NCI-H2029 treated with DMSO at 0.1 percent for 48 hours (cell line): ENCODE results near the gene GUCY1B1.

ENCODE experiments used
- DNase-seq: peaks from one replicate; lab custom pipeline; 2025; lab: John Stamatoyannopoulos, UW

The GUCY1B1 gene

DNA sequence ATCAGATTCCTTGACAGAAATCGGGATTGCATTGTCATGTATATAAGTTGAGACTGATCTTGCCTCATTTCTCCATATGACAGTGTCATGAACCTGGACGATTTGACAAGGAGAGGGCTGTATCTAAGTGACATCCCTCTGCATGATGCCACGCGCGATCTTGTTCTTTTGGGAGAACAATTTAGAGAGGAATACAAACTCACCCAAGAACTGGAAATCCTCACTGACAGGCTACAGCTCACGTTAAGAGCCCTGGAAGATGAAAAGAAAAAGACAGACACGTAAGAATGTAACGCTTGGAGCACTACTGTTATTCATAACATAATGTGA is 40.9 kb downstream of the GUCY1B1 start:
- no peak for DNase-seq

- no peak for DNase-seq
Observed at GRCh38 chr4:155800685-155801343, 42.0 kb downstream of the GUCY1B1 start.

- DNase-seq = no peak
Observed at GRCh38 chr4:155802190-155802959, 43.6 kb downstream of the GUCY1B1 start.

DNA sequence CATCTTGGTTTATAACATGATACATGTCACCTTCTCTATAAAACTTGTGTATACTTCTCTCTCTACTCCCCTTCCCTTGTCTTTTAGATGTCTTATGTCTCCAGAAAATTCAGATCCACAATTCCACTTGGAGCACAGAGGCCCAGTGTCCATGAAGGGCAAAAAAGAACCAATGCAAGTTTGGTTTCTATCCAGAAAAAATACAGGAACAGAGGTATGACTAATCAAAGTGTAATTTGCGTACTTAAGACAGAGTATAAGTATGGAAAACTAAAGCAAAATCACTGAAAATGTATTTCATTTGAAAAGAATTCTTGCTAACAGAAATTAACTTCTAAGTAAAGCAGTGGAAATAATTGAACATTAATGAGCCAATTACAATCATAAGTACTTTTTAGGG is 46.2 kb downstream of the GUCY1B1 start:
- DNase-seq = no peak

DNA sequence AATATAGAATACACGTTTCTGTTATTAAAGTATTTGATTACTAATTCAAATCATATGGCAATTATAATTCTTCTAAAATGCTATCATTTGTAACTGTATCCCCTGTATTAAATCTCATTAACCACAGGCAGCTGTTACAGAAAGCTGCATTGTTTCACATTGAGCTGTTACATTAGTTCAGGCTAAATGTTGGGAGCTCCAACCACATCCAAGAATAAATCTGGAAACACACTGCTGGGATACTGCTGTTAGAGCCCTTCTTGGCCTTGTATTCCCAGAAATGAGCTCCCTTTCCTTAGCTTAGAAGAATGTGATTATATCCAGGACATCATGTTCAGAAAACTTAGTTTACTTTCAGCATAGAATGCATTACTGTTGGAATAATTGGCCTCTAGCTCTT is 48.2 kb downstream of the GUCY1B1 start:
- DNase-seq = no peak

GRCh38 chr4:155809835-155810234 is 51.0 kb downstream of the GUCY1B1 start:
- DNase-seq = peak; percentile 42

GRCh38 chr4:155811083-155811482 is 52.3 kb downstream of the GUCY1B1 start:
- no peak for DNase-seq

DNA sequence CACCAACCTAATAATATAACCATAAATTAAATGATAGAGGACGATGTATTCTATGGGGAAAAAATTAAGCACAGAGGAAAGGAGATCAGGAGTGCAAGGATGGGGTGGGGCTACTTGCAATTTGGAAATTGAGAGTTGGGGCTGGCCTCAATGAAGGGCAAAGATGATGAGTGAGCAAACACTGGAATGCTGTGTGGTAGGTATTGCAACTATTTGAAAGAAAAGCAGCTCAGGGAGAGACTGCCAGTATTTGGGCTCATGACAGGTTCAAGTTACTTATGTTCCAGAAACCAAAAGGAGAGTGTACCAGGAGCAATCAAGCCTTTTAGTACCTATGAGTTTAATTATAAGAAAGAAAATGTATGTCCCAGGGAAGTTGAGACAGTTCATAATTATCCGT is 59.8 kb downstream of the GUCY1B1 start:
- DNase-seq = no peak

- no peak for DNase-seq
Observed at GRCh38 chr4:155819066-155819465, 60.2 kb downstream of the GUCY1B1 start.

DNA sequence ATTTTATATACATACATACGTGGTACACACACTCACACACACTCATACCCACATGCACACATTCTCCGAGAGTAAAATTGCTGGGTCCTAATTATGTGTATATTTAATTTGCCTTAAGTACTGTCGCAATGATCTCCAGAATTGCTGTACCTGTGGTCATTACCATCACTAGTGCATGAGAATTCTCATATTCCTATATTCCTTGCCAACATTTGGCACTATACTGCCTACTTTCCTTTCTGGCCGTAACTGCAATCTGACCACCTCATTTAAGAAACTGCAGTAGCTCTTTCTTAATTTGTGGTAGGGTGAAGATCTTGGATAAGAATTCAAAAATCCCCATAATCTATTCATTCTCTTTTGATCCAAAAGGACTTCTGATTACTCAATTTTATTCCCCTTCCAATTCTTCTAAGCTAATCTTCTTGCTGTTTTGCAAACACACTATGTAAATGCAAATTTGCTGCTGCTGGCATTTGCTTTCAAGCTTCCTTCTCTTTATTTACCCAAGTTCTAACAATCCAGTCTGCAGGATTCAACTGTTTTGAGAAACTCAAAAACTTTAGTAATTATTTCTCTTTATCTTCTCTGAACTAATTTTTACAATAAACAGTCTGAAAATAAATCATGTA is 62.2 kb downstream of the GUCY1B1 start:
- DNase-seq = no peak

- no peak for DNase-seq
Observed at GRCh38 chr4:155822572-155822971, 63.8 kb downstream of the GUCY1B1 start.

- no peak for DNase-seq
Observed at GRCh38 chr4:155828628-155829027, 69.8 kb downstream of the GUCY1B1 start.

- no peak for DNase-seq
Observed at GRCh38 chr4:155832664-155833063, 73.8 kb downstream of the GUCY1B1 start.

DNA sequence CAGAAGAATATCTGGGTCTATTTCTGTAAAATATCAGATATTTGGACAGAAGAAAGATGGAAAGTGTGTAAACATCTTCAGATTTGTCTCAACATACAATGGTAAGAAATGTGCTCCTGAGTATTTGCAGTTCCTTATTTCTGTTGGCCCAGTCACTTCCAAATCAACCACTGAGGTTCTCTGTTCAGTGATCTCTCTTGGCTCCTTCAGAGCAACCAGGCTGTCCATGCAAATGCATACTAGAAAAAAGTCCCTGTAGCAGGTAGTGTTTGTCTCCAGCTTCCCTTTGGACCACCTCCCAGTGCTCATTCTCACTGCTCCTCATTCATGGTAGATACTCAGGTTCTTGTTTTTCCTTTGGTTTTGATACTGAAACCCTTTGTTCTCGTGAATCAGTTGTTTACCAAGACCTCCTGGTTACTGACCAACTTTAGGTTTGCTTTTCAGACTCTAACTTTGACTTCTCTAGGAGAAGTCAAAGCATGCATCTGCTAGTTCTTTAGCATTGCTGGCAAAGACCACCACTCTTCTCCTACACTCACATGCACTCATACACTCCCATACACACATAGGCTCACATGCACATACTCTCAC is 78.5 kb downstream of the GUCY1B1 start:
- DNase-seq = no peak

GRCh38 chr4:155842080-155842479 is 83.3 kb downstream of the GUCY1B1 start:
- DNase-seq = no peak

GRCh38 chr4:155846929-155847328 is 88.1 kb downstream of the GUCY1B1 start:
- DNase-seq = no peak

- DNase-seq = no peak
Observed at GRCh38 chr4:155849042-155849441, 90.2 kb downstream of the GUCY1B1 start.

DNA sequence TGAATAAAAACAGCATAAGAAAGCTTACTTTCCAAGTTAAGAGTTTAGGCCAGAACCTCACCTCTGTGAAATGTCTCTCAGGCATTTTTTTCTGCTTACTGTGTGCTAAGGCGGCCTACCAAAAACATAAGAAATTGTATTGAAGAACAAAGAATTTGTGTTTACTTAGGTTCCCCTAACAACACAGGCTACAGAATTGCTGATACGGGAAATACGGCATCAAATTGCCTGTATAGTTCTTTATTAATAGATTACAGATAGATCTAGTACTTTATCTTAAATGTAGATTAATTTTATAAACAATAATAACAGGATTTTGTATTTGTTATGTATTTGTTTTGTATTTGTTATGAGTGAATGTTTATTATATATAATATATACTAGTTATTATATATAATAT is 94.4 kb downstream of the GUCY1B1 start:
- DNase-seq = no peak

DNA sequence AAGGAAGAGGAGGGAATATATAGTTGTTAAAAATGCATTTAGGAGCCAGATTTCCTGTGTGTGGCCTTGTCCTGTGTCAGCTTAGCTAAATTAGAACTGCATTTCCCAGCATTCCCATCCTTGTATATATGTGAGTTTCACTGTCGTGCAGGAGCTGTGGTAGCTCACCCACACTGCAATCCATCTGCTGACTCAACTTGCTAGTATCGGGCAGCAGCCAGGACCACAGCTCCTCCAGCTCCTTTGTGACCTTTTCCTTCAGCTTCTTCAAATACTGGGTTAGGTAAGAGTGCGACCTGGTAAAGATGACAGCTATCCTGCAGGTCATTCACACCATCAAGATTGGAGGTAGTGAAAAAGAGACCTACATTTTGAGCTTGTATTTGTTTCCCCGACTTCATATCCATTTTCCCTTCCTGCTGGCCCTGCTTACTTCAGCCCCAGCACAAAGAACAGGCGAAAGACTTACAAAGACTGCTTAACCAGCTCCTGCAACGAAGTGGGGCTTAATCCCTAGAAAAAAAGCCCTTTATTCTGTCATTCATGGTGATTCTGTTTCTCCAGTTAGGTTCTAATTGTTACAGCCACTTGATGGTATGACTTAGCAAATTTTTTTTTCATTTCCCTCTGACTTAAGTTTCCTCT is 95.9 kb downstream of the GUCY1B1 start:
- DNase-seq = no peak

DNA sequence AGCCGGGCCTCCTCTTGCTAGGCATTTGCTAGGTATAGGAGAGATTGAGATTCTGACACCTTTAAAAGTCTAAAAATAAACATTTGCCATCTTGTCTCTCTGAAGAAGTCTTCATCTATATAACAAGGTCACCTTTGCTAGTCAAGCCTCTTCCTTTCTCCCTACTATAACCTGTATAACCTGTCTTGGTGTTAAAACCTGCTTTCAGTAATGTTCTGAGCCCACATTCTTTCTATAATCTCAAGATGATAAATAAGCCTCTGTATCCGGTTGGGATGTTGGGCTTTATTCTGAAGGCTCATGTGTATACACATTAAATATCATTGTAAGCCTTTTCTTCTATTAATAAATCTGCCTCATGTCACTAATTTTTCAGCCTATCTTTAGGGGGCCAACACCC is 97.1 kb downstream of the GUCY1B1 start:
- no peak for DNase-seq
